ENCODE data around the gene PCCA.
"Not testable (repeated sequence)": the region's sequence is repeated elsewhere in the genome, so short reads cannot be mapped to it uniquely, and the experiment has no call there.

DNA sequence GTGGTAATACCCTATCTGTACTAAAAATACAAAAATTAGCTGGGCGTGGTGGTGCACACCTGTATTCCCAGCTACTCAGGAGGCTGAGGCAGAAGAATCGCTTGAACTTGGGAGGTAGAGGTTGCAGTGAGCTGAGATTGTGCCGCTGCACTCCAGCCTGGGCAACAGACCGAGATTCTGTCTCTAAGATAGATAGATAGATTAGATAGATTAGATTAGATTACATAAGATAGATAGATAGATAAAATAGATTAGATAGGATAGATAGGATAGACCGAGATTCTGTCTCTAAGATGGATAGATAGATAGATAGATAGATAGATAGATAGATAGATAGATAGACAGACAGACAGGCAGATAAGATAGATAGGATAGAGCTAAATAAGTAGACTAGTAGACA, 435.8 kb downstream of the PCCA start:
- TF ChIP-seq, protein P1, sequence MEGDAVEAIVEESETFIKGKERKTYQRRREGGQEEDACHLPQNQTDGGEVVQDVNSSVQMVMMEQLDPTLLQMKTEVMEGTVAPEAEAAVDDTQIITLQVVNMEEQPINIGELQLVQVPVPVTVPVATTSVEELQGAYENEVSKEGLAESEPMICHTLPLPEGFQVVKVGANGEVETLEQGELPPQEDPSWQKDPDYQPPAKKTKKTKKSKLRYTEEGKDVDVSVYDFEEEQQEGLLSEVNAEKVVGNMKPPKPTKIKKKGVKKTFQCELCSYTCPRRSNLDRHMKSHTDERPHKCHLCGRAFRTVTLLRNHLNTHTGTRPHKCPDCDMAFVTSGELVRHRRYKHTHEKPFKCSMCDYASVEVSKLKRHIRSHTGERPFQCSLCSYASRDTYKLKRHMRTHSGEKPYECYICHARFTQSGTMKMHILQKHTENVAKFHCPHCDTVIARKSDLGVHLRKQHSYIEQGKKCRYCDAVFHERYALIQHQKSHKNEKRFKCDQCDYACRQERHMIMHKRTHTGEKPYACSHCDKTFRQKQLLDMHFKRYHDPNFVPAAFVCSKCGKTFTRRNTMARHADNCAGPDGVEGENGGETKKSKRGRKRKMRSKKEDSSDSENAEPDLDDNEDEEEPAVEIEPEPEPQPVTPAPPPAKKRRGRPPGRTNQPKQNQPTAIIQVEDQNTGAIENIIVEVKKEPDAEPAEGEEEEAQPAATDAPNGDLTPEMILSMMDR (IDR thresholded peaks at IDR 0.05; ENCODE audit: low read depth, low read length, missing input control) = not testable (repeated sequence)
- TF ChIP-seq, protein P2, sequence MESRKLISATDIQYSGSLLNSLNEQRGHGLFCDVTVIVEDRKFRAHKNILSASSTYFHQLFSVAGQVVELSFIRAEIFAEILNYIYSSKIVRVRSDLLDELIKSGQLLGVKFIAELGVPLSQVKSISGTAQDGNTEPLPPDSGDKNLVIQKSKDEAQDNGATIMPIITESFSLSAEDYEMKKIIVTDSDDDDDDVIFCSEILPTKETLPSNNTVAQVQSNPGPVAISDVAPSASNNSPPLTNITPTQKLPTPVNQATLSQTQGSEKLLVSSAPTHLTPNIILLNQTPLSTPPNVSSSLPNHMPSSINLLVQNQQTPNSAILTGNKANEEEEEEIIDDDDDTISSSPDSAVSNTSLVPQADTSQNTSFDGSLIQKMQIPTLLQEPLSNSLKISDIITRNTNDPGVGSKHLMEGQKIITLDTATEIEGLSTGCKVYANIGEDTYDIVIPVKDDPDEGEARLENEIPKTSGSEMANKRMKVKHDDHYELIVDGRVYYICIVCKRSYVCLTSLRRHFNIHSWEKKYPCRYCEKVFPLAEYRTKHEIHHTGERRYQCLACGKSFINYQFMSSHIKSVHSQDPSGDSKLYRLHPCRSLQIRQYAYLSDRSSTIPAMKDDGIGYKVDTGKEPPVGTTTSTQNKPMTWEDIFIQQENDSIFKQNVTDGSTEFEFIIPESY (IDR thresholded peaks at IDR 0.05) = not testable (repeated sequence)
- not testable (repeated sequence) for TF ChIP-seq GABPA (IDR thresholded peaks at IDR 0.05 in 1 of 2, conservative IDR thresholded peaks at IDR 0.05 in 1 of 2); JUND (IDR thresholded peaks at IDR 0.05); RAD21 (IDR thresholded peaks at IDR 0.05); EGR1 (IDR thresholded peaks at IDR 0.05; ENCODE audit: low read depth in 2 of 2); TAF1 (conservative IDR thresholded peaks at IDR 0.05)
- TF ChIP-seq, protein P3, sequence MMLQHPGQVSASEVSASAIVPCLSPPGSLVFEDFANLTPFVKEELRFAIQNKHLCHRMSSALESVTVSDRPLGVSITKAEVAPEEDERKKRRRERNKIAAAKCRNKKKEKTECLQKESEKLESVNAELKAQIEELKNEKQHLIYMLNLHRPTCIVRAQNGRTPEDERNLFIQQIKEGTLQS (IDR thresholded peaks at IDR 0.05) = not testable (repeated sequence)
- TF ChIP-seq, protein P4, sequence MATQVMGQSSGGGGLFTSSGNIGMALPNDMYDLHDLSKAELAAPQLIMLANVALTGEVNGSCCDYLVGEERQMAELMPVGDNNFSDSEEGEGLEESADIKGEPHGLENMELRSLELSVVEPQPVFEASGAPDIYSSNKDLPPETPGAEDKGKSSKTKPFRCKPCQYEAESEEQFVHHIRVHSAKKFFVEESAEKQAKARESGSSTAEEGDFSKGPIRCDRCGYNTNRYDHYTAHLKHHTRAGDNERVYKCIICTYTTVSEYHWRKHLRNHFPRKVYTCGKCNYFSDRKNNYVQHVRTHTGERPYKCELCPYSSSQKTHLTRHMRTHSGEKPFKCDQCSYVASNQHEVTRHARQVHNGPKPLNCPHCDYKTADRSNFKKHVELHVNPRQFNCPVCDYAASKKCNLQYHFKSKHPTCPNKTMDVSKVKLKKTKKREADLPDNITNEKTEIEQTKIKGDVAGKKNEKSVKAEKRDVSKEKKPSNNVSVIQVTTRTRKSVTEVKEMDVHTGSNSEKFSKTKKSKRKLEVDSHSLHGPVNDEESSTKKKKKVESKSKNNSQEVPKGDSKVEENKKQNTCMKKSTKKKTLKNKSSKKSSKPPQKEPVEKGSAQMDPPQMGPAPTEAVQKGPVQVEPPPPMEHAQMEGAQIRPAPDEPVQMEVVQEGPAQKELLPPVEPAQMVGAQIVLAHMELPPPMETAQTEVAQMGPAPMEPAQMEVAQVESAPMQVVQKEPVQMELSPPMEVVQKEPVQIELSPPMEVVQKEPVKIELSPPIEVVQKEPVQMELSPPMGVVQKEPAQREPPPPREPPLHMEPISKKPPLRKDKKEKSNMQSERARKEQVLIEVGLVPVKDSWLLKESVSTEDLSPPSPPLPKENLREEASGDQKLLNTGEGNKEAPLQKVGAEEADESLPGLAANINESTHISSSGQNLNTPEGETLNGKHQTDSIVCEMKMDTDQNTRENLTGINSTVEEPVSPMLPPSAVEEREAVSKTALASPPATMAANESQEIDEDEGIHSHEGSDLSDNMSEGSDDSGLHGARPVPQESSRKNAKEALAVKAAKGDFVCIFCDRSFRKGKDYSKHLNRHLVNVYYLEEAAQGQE (IDR thresholded peaks at IDR 0.05) = not testable (repeated sequence)

All from liver (tissue), 3 donors.